ENCODE data around the gene SFRP5.

SFRP5 gene

GRCh38 chr10:97732052-97732359, 39.8 kb downstream of the SFRP5 start:
- Histone ChIP-seq H3K27me3 (replicated peaks; ENCODE audit: control insufficient read depth, insufficient read depth, low read length) (no peaks in the 10 kb centered on the region), H3K36me3 (ENCODE audit: control insufficient read depth, insufficient read depth, low read length) (no peaks in the 10 kb centered on the region), H3K4me3 (replicated peaks; ENCODE audit: low read depth, low read length) (no peak overlapping the region)
- DNase-seq (ENCODE audit: extremely low read depth, insufficient read length) = no peak
- TF ChIP-seq CTCF (IDR thresholded peaks at IDR 0.05; ENCODE audit: insufficient read depth, low read length, poor library complexity, severe bottlenecking) = no peak

GRCh38 chr10:97731346-97732051, 40.3 kb downstream of the SFRP5 start:
- Histone ChIP-seq H3K36me3 (ENCODE audit: control insufficient read depth, insufficient read depth, low read length) (no peaks in the 10 kb centered on the region), H3K27me3 (replicated peaks; ENCODE audit: control insufficient read depth, insufficient read depth, low read length) (no peaks in the 10 kb centered on the region), H3K4me3 (replicated peaks; ENCODE audit: low read depth, low read length) (no peak overlapping the region)
- TF ChIP-seq CTCF (IDR thresholded peaks at IDR 0.05; ENCODE audit: insufficient read depth, low read length, poor library complexity, severe bottlenecking) = peak; percentile 69
- DNase-seq (ENCODE audit: extremely low read depth, insufficient read length) = no peak

GRCh38 chr10:97729014-97729413, 42.8 kb downstream of the SFRP5 start:
- Histone ChIP-seq H3K27me3 (replicated peaks; ENCODE audit: control insufficient read depth, insufficient read depth, low read length) (no peaks in the 10 kb centered on the region), H3K4me3 (replicated peaks; ENCODE audit: low read depth, low read length) (no peak overlapping the region), H3K36me3 (ENCODE audit: control insufficient read depth, insufficient read depth, low read length) (no peaks in the 10 kb centered on the region)
- TF ChIP-seq CTCF (IDR thresholded peaks at IDR 0.05; ENCODE audit: insufficient read depth, low read length, poor library complexity, severe bottlenecking) = no peak
- no peak for DNase-seq (ENCODE audit: extremely low read depth, insufficient read length)

GRCh38 chr10:97726636-97727178, 45.1 kb downstream of the SFRP5 start:
- Histone ChIP-seq H3K36me3 (ENCODE audit: control insufficient read depth, insufficient read depth, low read length) (no peaks in the 10 kb centered on the region), H3K27me3 (replicated peaks; ENCODE audit: control insufficient read depth, insufficient read depth, low read length) (no peaks in the 10 kb centered on the region), H3K4me3 (replicated peaks; ENCODE audit: low read depth, low read length) (no peak overlapping the region)
- DNase-seq (ENCODE audit: extremely low read depth, insufficient read length) = no peak
- TF ChIP-seq CTCF (IDR thresholded peaks at IDR 0.05; ENCODE audit: insufficient read depth, low read length, poor library complexity, severe bottlenecking) = no peak

GRCh38 chr10:97724341-97724941, 47.4 kb downstream of the SFRP5 start:
- DNase-seq (ENCODE audit: extremely low read depth, insufficient read length) = no peak
- no peak for TF ChIP-seq CTCF (IDR thresholded peaks at IDR 0.05; ENCODE audit: insufficient read depth, low read length, poor library complexity, severe bottlenecking)
- no peak overlapping the region for H3K4me3 ChIP-seq (replicated peaks; ENCODE audit: low read depth, low read length)
- H3K27me3 ChIP-seq (replicated peaks; ENCODE audit: control insufficient read depth, insufficient read depth, low read length) = no peaks in the 10 kb centered on the region
- H3K36me3 ChIP-seq (ENCODE audit: control insufficient read depth, insufficient read depth, low read length) = no peaks in the 10 kb centered on the region
